Measurements from ENCODE around the gene TMPRSS9. TPM values are rescaled to one million over a fixed set of nuclear protein-coding genes. Genes with fewer than 3 reads are reported as not detected.
A peak's percentile ranks its signal among the peaks of the same experiment; 100 is the strongest.
"Not testable (repeated sequence)": the region's sequence is repeated elsewhere in the genome, so short reads cannot be mapped to it uniquely, and the experiment has no call there.

The TMPRSS9 gene
- total RNA-seq, 1 experiment from 2014 or later: not detected

GRCh38 chr19:2341982-2342381 is 18.1 kb upstream of the TMPRSS9 start:
- no peak for DNase-seq (ENCODE audit: low read depth)

GRCh38 chr19:2342656-2343288 is 17.3 kb upstream of the TMPRSS9 start:
- DNase-seq (ENCODE audit: low read depth): no peak

GRCh38 chr19:2343289-2343982 is 16.6 kb upstream of the TMPRSS9 start:
- no peak for DNase-seq (ENCODE audit: low read depth)

DNA sequence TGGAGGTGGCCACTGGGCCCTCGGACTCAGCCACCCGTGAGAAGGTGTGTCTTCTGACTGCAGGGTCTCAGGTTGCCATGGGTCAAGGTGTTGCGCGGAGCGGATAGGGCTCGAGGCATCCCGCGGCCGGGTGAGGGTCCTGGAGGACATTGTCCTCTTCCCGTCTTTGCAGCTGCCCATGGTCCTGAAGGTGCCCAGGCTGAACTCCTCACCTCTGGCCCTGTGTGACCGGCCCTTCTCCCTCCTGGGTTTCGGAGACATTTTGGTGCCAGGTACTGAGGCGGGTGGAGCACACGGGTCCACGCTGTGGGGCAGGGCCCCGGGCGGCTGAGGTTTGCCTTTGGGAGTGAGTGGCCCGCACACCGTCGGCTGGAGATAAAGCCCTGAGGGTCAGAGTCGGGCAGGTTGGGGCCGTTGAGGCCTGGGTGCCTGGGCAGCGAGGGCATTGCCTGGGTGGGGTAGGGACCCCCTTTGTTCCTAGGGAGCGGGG is 15.6 kb upstream of the TMPRSS9 start:
- no peak for DNase-seq (ENCODE audit: low read depth)

DNA sequence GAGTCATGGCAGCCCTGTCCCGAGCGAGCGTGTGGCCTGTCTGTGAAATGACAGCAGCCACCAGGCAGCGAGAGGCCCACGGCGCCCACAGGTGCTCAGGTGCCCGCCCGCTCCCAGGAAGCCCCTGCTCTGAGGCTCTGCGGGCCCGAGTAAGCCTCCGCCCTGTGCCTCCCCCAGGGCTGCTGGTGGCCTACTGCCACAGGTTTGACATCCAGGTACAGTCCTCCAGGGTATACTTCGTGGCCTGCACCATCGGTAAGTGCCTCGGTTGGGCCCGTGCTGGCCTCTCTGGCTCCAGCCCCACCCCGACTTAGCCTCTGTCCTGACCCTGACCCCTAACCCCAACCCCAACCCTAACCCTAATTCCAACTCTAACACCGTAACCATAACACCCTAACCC is 15.0 kb upstream of the TMPRSS9 start:
- no peak for DNase-seq (ENCODE audit: low read depth)

DNA sequence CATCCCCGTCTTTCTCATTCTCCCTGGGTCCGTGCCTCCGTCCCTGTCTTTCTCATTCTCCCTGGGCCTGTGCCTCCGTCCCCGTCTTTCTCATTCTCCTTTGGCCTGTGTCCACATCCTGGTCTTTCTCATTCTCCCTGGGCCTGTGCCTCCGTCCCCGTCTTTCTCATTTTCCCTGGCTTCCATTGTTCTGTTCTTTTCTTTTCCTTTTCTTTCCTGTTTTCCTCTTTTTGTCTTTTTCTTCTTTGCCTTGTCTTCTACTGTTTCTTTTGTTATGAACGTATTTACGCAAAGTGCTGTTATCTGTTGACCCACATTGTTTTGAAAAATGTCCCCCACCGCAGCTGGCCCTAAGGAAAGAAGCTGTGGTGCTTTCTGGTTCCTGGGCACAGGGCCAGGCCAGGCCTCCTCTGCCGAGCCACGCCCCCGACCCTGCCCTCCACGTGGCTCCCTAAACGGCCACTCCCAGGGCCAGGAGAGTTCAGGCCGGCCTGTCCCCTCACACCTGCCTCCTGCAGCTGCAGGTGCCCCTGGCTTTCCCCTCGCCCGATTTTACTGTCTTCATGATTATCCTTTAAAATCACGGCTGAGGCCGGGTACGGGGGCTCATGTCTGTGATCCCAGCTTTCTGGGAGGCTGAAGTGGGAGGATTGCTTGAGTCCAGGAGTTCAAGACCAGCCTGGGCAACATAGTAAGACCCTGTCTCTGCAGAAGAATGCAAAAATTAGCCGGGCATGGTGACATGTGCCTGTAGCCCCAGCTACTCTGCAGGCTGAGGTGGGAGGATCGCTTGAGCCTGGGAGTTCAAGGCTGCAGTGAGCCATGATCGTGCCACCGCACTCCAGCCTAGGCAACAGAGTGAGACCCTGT is 14.0 kb upstream of the TMPRSS9 start:
- DNase-seq (ENCODE audit: low read depth): no peak

DNA sequence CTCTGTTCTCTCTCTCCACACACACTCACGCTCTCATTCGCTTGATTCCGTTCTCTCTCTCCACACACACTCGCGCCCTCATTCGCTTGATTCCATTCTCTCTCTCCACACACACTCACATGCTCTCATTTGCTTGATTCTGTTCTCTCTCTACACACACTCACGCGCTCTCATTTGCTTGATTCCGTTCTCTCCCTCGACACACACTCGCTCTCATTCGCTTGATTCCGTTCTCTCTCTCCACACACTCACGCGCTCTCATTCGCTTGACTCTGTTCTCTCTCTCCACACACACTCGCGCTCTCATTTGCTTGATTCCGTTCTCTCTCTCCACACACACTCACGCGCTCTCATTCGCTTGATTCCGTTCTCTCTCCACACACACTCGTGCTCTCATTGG is 10.2 kb upstream of the TMPRSS9 start:
- not testable (repeated sequence) for DNase-seq (ENCODE audit: low read depth)

DNA sequence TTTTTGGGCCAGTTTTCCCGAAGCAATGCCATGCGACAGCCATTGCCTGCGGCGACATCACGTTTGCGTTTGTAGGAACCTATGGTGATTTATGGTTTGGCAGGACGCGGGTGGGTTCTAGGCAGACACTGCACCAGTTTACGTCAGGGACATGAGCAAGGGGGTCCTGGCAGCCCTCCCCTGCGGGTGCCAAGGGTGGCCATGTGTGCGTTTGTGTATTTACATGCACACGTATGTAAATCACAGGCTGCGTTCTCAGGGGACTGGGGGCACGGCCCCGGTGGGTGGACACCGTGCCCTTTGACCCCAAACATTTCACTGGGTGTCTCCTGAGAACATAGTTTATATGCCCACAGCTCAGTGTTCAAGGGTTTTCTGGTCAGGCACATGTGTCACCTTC is 9.4 kb upstream of the TMPRSS9 start:
- DNase-seq (ENCODE audit: low read depth): no peak

DNA sequence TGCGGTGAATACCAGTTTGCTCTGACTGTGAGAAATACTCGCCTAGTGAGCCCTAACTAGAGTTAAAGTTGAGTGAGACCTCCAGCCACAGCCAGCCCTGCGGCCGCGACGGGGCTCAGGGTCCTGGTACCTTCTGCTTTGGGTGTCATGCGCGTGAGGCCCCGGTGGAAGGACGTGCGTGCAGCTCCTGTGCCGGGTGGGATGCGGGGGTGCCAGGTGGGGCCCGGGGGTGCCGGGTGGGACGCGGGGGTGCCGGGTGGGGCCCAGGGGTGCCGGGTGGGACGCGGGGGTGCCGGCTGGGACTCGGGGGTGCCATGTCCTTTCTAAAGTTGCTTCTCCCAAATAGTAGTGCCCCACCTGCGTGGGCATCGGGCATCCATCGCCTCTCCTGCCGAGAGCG is 8.5 kb upstream of the TMPRSS9 start:
- no peak for DNase-seq (ENCODE audit: low read depth)

DNA sequence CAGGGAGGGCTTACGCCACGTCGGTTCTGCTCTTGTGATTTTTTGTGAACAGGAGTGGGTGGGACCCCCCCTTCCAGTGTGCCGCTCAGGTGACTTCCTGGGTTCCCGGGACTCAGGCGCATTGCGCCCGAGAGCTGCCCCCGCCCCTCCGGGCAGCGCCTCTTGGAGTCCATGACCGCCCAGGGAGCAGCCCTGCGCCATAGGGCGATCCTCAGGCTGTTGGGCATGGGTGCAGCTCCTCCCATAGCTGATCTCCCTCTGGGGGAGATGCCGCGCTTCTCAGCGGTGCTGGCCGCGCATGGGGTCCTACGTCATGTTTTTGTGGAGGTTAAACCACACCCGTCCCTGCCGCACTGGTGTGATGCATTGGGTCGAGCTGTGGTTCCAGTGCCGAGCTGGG is 7.9 kb upstream of the TMPRSS9 start:
- DNase-seq (ENCODE audit: low read depth): no peak

DNA sequence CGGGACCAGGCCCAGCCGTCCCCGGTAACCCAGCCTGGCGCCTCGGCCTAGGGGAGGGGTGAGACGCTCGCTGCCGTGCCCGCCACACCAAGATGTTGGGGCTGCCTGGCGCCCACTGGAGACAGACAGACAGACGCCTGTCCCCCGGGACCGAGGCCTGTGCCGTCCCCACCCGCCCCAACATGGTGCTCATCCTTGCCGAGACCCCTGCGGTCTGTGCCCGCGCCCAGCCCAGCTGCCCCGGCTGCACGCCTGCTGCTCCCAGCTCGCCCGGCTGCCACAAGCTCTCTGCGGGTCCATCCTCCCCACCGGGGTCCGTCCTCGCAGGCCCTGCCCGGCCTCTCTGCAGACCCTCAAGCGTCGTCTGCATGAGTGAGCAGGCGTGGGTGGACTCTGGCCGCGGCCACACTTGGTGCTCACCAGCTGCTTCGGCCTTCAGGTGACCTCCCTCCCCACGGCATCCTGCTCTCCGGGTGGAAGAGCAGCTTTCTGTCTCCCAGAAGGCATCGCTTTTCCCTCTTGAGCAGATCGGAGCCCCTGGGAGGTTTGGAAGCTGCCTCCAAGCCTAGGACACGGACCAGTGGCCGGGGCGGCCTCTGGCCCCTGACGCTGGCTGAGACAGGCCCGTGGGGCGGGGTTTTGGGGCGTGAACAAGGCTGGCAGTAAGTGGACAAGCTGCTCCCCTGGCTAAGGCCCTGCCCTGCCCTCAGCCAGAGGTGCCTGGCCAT is 6.7 kb upstream of the TMPRSS9 start:
- DNase-seq (ENCODE audit: low read depth): no peak

- DNase-seq (ENCODE audit: low read depth): no peak
Observed at GRCh38 chr19:2353887-2354592, 6.0 kb upstream of the TMPRSS9 start.

DNA sequence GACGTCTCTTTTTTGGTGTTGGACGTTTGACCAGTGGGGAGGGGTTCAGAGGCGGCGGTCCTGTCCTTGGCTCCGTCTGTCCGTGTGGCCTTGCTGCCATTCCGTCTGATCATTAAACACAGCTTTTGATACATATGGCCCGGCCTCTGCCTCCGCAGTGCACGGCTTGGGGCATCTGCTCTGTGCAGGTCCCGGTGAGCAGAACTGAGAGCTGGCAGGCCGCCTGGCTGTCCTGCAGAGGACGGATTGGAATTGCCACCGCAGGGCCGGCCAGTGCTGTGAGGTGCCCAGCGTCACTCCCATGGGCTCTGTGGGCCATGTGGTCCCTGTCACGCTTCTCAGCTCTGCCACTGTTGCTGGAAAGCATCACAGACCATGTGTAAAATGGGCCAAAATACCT is 5.4 kb upstream of the TMPRSS9 start:
- DNase-seq (ENCODE audit: low read depth): no peak

- DNase-seq (ENCODE audit: low read depth): peak; percentile 76
Observed at GRCh38 chr19:2355168-2356035, 4.7 kb upstream of the TMPRSS9 start.

DNA sequence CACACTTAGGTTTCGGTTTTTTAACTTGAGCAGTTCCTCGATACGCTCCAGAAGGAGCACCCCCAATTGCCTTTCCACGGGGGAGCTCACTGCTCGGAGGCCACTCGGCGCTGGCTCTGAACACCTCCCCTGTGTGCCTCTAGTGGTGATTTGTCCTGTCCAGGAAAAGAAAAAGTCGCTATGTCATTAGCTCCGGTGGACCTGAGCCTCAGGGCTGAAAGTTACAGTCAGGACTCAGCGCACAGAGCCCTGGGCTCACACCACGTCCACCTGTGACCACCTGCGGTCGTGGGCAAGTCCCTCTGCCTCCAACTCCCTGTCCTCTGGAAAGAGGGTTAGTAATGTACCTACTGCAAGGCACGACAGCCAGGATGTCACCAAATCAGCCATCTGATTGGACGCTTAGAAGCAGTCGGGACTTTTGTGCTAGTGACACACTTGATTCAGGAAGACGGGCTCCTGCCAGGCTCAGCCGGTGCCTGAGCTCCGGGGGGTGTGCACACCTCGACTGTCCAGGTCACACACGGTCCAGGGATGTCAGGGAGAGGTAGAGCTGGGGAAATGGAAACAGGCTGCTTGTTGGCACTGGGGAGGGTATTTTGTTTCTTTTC is 3.9 kb upstream of the TMPRSS9 start:
- no peak for DNase-seq (ENCODE audit: low read depth)

GRCh38 chr19:2357279-2358206 is 2.5 kb upstream of the TMPRSS9 start:
- DNase-seq (ENCODE audit: low read depth): no peak

DNA sequence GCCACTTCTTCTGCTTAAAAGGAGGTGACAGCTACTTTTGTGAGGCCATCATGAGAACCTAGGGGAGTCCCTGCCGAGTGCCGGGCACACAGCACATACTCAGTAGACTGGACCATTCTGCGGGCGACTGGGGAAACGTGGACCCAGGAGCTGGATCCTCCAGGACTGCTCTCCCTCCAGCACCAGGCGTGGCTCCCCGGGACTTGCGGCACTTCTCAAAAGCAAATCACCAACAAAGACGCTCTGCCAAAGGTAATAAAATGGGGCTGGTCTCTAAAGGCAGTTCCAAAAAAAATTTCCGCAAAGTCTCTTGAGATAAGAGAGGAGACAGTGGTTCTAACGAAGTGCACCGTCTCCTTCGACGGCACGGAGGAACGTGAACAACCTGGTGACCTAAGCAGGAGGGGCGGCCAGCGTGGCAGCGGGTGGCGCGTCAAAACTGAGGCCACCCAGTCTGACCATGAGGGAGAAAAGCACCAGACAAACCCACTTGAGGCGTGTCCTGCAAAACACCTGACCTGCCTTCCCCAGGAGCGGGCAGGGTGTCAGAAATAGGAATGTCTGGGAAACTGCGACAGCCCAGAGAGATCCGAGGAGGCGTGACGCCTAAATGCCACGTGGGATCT is 1.4 kb upstream of the TMPRSS9 start:
- no peak for DNase-seq (ENCODE audit: low read depth)

- no peak for DNase-seq (ENCODE audit: low read depth)
Observed at GRCh38 chr19:2360833-2361232, 768 bp downstream of the TMPRSS9 start.

All from RPMI7951 (cell line).